GM10266 (cell line): ENCODE data around the gene ABHD8.

Experiments used
- DNase-seq: peaks from one replicate; pipeline ENCODE4 v3.0.0; 2012; ENCODE audit errors: extremely low spot score
- CTCF ChIP-seq: IDR thresholded peaks from 2 replicates; pipeline ENCODE4 v1.5.1; 2012; ENCODE audit warnings: mild to moderate bottlenecking, low read depth; ENCODE audit not compliant: control insufficient read depth, insufficient read depth; ENCODE audit errors: missing control alignments

The ABHD8 gene

GRCh38 chr19:17292301-17293074 lies 10.7 kb downstream of the ABHD8 start:
- DNase-seq = peak; percentile 97
- peak; percentile 88 for TF ChIP-seq CTCF

GRCh38 chr19:17289489-17289888 lies 13.7 kb downstream of the ABHD8 start:
- TF ChIP-seq CTCF = no peak
- peak; percentile 91 for DNase-seq

- no peak for DNase-seq
- TF ChIP-seq CTCF = no peak
Observed at GRCh38 chr19:17286752-17287151, 16.5 kb downstream of the ABHD8 start.

- no peak for DNase-seq
- no peak for TF ChIP-seq CTCF
Observed at GRCh38 chr19:17286263-17286662, 17.0 kb downstream of the ABHD8 start.

- no peak for TF ChIP-seq CTCF
- DNase-seq = no peak
Observed at GRCh38 chr19:17285415-17286135, 17.6 kb downstream of the ABHD8 start.

- no peak for TF ChIP-seq CTCF
- no peak for DNase-seq
Observed at GRCh38 chr19:17283504-17283996, 19.7 kb downstream of the ABHD8 start.
